Heart right ventricle (tissue), 16 donors: ENCODE results near the gene SHQ1. TPM values are rescaled to one million over a fixed set of nuclear protein-coding genes. Genes with fewer than 3 reads are reported as not detected.

Source experiments
- ATAC-seq, 8 donors: fragments of 200-7000 bp; cut with Tn5 transposase; one replicate each; pipeline ENCODE4 v1.9.1; 2020; ENCODE audit warnings: mild to moderate bottlenecking in 8 of 8, moderate library complexity in 8 of 8, moderate number of reproducible peaks in 1 of 8
- DNase-seq, 2 donors: peaks; one replicate each; pipeline ENCODE4 v3.0.0-alpha.2; 2020
- H3K27ac ChIP-seq, 10 donors: fragments of 200-600 bp; sonication (generic) in 2 of 10; one replicate each; pipeline versions ENCODE4 v1.5.0 to v1.8.0; 2020 to 2022; ENCODE audit warnings: mild to moderate bottlenecking in 3 of 10
- H3K27me3 ChIP-seq, 7 donors: fragments of 200-600 bp; one replicate each; pipeline ENCODE4 v1.8.0; 2021 to 2022; ENCODE audit warnings: mild to moderate bottlenecking in 2 of 7
- H3K36me3 ChIP-seq, 9 donors: fragments of 200-600 bp; sonication (generic) in 1 of 9; one replicate each; pipeline versions ENCODE4 v1.5.0 to v1.8.0; 2020 to 2022; ENCODE audit warnings: mild to moderate bottlenecking in 2 of 9
- H3K4me1 ChIP-seq, 9 donors: fragments of 200-600 bp; sonication (generic) in 1 of 9; one replicate each; pipeline versions ENCODE4 v1.5.0 to v1.8.0; 2020 to 2022; ENCODE audit warnings: mild to moderate bottlenecking in 4 of 9
- H3K4me3 ChIP-seq, 10 donors: fragments of 200-600 bp; sonication (generic) in 2 of 10; one replicate each; pipeline versions ENCODE4 v1.5.0 to v1.8.0; 2020 to 2022; ENCODE audit warnings: mild to moderate bottlenecking in 7 of 10, moderate library complexity in 2 of 10
- H3K9me3 ChIP-seq, 11 donors: fragments of 200-600 bp in 10 of 11; sonication (generic) in 2 of 11; one replicate each; pipeline versions ENCODE4 v1.5.0 to v1.8.0; 2013 to 2022; ENCODE audit warnings: mild to moderate bottlenecking in 2 of 11, control low read depth in 1 of 11, moderate library complexity in 1 of 11
- CTCF ChIP-seq, 9 donors: fragments of 200-600 bp; sonication (generic) in 2 of 9; IDR thresholded peaks; one replicate each; pipeline versions ENCODE4 v1.5.0 to v1.8.0; 2021 to 2022; ENCODE audit warnings: antibody characterized with exemption in 9 of 9, mild to moderate bottlenecking in 5 of 9, moderate library complexity in 1 of 9
- WGBS, 2 donors: extraction: QIAGEN DNeasy Blood & Tissue Kit; methylation state at CpG; one replicate each; pipeline ENCODE4 v1.1.7; 2013; ENCODE audit warnings: inconsistent platforms in 1 of 2; 5-methylcytosine and 5-hydroxymethylcytosine counted together
- intact Hi-C, 10 donors: fragments of 100-400 bp; cut with DNase I; formaldehyde crosslinking; loops; one replicate each; pipeline versions ENCODE4 v1.11.1 to v1.14.2; 2022
- polyA plus RNA-seq, 2 donors: library from polyadenylated mRNA; stranded (reverse); fragments of 200-250 nt; gene quantifications; one replicate each; pipeline ENCODE4 v1.2.3, GENCODE V29; 2013
- total RNA-seq, 10 donors: library from RNA; stranded (reverse); fragmentation: NEBNext Ultra II Directional in 3 of 10; extraction: Animal tissue kit (Norgen Biotek cat#: 25700) in 3 of 10; gene quantifications; one replicate each; pipeline versions ENCODE4 v1.2.1 to v1.2.4, GENCODE V29; 2021 to 2023
- donor health status: Arrhythmogenic right ventricular cardiomyopathy.
- donor health status: ischemic (EF 13 %, LVEDD 7.1; RV severe dilation, severe dysfunction).
- donor health status: healthy with polysubstance abuse.
- donor health status: DM: no; HTN: yes; CAD: no.
- donor health status: DM: no; HTN: no; CAD: no.
- donor health status: ischemic (EF 25% LVEDD 6.9; RV normal size, moderate dysfunction).
- donor health status: ischemic (EF 25% LVEDD 5.7; RV mildly dilated, moderate dysfunction).
- donor health status: healthy.
- donor health status: DM: yes; HTN: yes; CAD: no.
- donor health status: Ischemic cardiomyopathy.
- donor health status: ischemic (EF 35%, LVEDD 5.7; RV mildly dilated, moderate dysfunction).
- donor health status: nonischemic (EF 11% LVEDD 7.7; RV severe dilation, severe dysfunction).
- donor health status: DM: yes; HTN: yes; CAD: no.
- donor health status: PGD.
- donor health status: ischemic (EF 29% LVEDD 5.4; RV normal size, mild dysfunction).
- donor health status: nonischemic (EF 23%, LVEDD 6.1; RV moderate dilation, normal function).

SHQ1 gene
- total and polyA plus RNA-seq, 12 donors = 8.0 to 24.0 (median 17.2) TPM

- peaks cover 0 to 18% (median 0%) of the 10 kb centered on the region in 9 donors for H3K36me3 ChIP-seq
- H3K4me1 ChIP-seq = peaks cover 0 to 29% (median 13%) of the 10 kb centered on the region in 9 donors
- TF ChIP-seq CTCF (IDR thresholded peaks at IDR 0.05) = no peak
- H3K4me3 ChIP-seq = no peak overlapping the region
- H3K27me3 ChIP-seq = no peaks in the 10 kb centered on the region
- no peak overlapping the region for H3K27ac ChIP-seq
- intact Hi-C loops = no loop called here
- no peaks in the 10 kb centered on the region for H3K9me3 ChIP-seq
- no peak for DNase-seq
- 84 to 87% methylated on average over 6 of the region's 6 CpGs for WGBS, 2 donors
- ATAC-seq = no peak
Measured at GRCh38 chr3:72768481-72768880, 79.8 kb downstream of the SHQ1 start.

GRCh38 chr3:72768006-72768441 is 80.2 kb downstream of the SHQ1 start:
- Histone ChIP-seq H3K27ac (no peak overlapping the region), H3K36me3 (peaks cover 0 to 18% (median 0%) of the 10 kb centered on the region in 9 donors), H3K4me3 (no peak overlapping the region), H3K27me3 (no peaks in the 10 kb centered on the region), H3K9me3 (no peaks in the 10 kb centered on the region), H3K4me1 (peaks cover 0 to 29% (median 13%) of the 10 kb centered on the region in 9 donors)
- DNase-seq = no peak
- ATAC-seq = no peak
- no peak for TF ChIP-seq CTCF (IDR thresholded peaks at IDR 0.05)
- WGBS, 2 donors = 40 to 51% methylated on average over 5 of the region's 5 CpGs
- intact Hi-C loops = no loop called here

DNA sequence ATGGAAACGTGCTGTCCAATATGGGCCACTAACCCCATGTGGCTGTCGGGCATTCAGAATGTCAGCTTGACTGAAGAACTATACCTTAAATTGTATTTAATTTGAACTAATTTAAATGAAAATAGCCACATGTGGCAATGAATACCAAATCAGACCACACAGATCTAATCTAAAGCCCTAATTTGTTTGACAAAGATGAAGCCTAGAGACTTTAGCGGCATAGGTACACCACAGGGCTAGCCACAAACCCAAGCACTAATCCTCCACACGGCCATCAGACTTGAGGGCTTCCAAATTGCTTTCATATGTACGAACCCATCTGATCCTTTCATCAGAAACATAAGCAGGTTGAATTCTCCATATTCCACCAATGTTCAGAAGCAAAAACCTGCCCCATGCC is 81.4 kb downstream of the SHQ1 start:
- no peak overlapping the region for H3K4me3 ChIP-seq
- no peaks in the 10 kb centered on the region for H3K27me3 ChIP-seq
- TF ChIP-seq CTCF (IDR thresholded peaks at IDR 0.05) = no peak
- no peak overlapping the region for H3K27ac ChIP-seq
- ATAC-seq = no peak
- DNase-seq = no peak
- intact Hi-C loops = no loop called here
- peaks cover 0 to 16% (median 0%) of the 10 kb centered on the region in 9 donors for H3K36me3 ChIP-seq
- WGBS, 2 donors = 96 to 97% methylated on average over 5 of the region's 5 CpGs
- H3K9me3 ChIP-seq = no peaks in the 10 kb centered on the region
- peaks cover 0 to 29% (median 13%) of the 10 kb centered on the region in 9 donors for H3K4me1 ChIP-seq

DNA sequence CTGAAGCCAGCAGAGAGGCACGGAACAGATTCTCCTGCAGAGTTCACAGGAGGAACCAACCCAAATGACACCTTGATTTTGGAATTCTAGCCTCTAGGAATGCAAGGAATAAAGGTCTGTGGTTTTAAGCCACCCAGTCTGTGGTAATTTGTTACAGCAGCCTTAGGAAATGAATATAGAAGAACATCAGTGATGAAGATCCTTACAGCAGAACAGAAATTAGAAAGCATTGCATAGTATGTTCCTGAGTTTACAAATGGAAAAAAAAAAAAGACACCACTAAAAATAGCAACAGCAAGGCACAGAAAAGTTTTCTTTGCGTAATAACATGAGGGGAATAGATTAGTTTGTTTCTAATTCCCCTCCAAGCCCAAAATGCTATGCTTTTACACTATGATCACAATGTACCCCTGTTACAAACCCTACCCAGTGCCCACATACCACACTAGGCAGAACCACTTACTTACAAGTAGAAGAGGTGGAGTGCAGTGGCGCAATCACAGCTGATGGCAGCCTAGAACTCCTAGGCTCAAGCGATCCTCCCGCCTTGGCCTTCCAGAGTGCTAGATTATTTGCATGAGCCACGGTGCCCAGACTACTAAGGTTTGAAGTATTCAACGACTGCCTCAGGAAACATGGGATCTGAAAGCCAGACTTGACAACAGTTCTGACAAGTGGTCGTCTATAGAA is 84.3 kb downstream of the SHQ1 start:
- peaks cover 0 to 16% (median 0%) of the 10 kb centered on the region in 9 donors for H3K36me3 ChIP-seq
- H3K27me3 ChIP-seq = no peaks in the 10 kb centered on the region
- H3K9me3 ChIP-seq = no peaks in the 10 kb centered on the region
- 77% methylated on average over 8 of the region's 8 CpGs for WGBS, 2 donors
- no peak overlapping the region for H3K4me3 ChIP-seq
- intact Hi-C loops = no loop called here
- no peak for TF ChIP-seq CTCF (IDR thresholded peaks at IDR 0.05)
- no peak overlapping the region for H3K27ac ChIP-seq
- DNase-seq (no peak), ATAC-seq (peak in 1 of 8 donors; percentile 34)
- peaks cover 0 to 27% (median 13%) of the 10 kb centered on the region in 9 donors for H3K4me1 ChIP-seq
